ENCODE measurements around the gene RABEP2. TPM values are rescaled to one million over a fixed set of nuclear protein-coding genes. Genes with fewer than 3 reads are reported as not detected.
"Not testable (repeated sequence)": the region's sequence is repeated elsewhere in the genome, so short reads cannot be mapped to it uniquely, and the experiment has no call there.

RABEP2 gene
- total and polyA plus RNA-seq, 7 experiments from 2014 or later, result 4.4 to 30.3 (median 25.6) TPM

GRCh38 chr16:28946681-28947080 is 21.6 kb upstream of the RABEP2 start:
- CTCF ChIA-PET, result interaction anchor here (0.6 to 1.0 kb wide), 3 partner anchors 40 to 111 kb away, joined by 3 to 4 read pairs (median 3); no protein-coding TSS in a partner anchor
- peaks cover 0 to 6% (median 0%) of the 10 kb centered on the region in 5 donors for H3K27me3 Mint-ChIP-seq

DNA sequence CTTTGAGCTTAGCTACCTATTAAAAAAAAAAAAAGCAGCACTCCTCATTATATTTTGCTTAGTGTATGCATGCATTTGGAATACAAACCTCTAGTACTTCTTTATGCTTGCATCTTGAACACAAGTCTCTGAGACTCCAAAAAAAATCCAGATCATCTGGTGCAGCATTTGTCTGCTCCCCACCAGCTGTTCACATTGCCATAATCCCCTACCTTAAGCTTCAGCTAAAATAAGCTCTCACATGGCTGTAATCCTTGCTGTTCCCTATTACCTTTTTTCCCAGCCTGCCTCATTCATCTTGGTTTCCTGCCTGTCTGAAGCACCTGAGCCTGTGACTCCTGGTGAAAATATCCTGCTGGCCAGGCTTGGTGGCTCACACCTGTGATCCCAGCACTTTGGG is 18.2 kb upstream of the RABEP2 start:
- no peak for DNase-seq
- no peak overlapping the region for H3K27ac ChIP-seq (ENCODE audit: low read depth, low read length)
- no peaks in the 10 kb centered on the region for H3K27me3 ChIP-seq (ENCODE audit: control insufficient read depth in 2 of 2, insufficient read depth in 2 of 2, low read length in 2 of 2)
- H3K36me3 ChIP-seq (ENCODE audit: control insufficient read depth in 2 of 3, insufficient read depth in 3 of 3, low read length in 3 of 3), result no peaks in the 10 kb centered on the region
- CTCF ChIA-PET, result interaction anchor here (1.6 kb wide), 1 partner anchor 69 kb away, joined by 3 read pairs; no protein-coding TSS in a partner anchor
- intact Hi-C loops (cut with micrococcal nuclease), result no loop called here
- Mint-ChIP-seq H3K4me3 (no peak overlapping the region), H3K4me1 (peaks cover 7 to 19% (median 8%) of the 10 kb centered on the region in 7 donors), H3K27ac (no peak overlapping the region), H3K27me3 (peaks cover 0 to 10% (median 0%) of the 10 kb centered on the region in 5 donors), H3K9me3 (peaks cover 0 to 5% (median 0%) of the 10 kb centered on the region in 11 donors), H3K36me3 (no peaks in the 10 kb centered on the region)
- no peaks in the 10 kb centered on the region for H3K9me3 ChIP-seq (ENCODE audit: control insufficient read depth in 2 of 3, low read length in 3 of 3)
- POLR2A ChIA-PET, result interaction anchor here (1.1 to 1.5 kb wide), 2 partner anchors 16 to 105 kb away, joined by 4 to 5 read pairs; no protein-coding TSS in a partner anchor
- H3K4me1 ChIP-seq (ENCODE audit: control insufficient read depth in 2 of 2, insufficient read depth in 2 of 2, low read length in 2 of 2), result peaks cover 0 to 8% of the 10 kb centered on the region in 2 donors
- ATAC-seq, result no peak
- H3K4me3 ChIP-seq (ENCODE audit: low read length), result no peak overlapping the region

More at GRCh38 chr16:28946681-28947080, 21.6 kb upstream of the RABEP2 start:
- Histone ChIP-seq H3K27me3 (ENCODE audit: control insufficient read depth in 2 of 2, insufficient read depth in 2 of 2, low read length in 2 of 2) (no peaks in the 10 kb centered on the region), H3K36me3 (ENCODE audit: control insufficient read depth in 2 of 3, insufficient read depth in 3 of 3, low read length in 3 of 3) (peaks cover 0 to 6% (median 0%) of the 10 kb centered on the region in 3 experiments), H3K9me3 (ENCODE audit: control insufficient read depth in 2 of 3, low read length in 3 of 3) (no peaks in the 10 kb centered on the region), H3K4me3 (ENCODE audit: low read length) (no peak overlapping the region), H3K27ac (ENCODE audit: low read depth, low read length) (no peak overlapping the region), H3K4me1 (ENCODE audit: control insufficient read depth in 2 of 2, insufficient read depth in 2 of 2, low read length in 2 of 2) (peaks cover 2 to 14% of the 10 kb centered on the region in 2 donors)
- intact Hi-C loops (cut with micrococcal nuclease), result no loop called here
- H3K36me3 Mint-ChIP-seq, result peaks cover 0 to 4% (median 0%) of the 10 kb centered on the region in 5 donors
- POLR2A ChIA-PET, result interaction anchor here (0.6 kb wide), 1 partner anchor 28 kb away, joined by 3 read pairs; the partner anchor contains the start of gene SPNS1
- no peak overlapping the region for H3K27ac Mint-ChIP-seq
- H3K9me3 Mint-ChIP-seq, result peaks cover 0 to 2% (median 0%) of the 10 kb centered on the region in 11 donors
- no peak for DNase-seq
- no peak for ATAC-seq
- no peak overlapping the region for H3K4me3 Mint-ChIP-seq
- peaks cover 9 to 28% (median 18%) of the 10 kb centered on the region in 7 donors for H3K4me1 Mint-ChIP-seq

DNA sequence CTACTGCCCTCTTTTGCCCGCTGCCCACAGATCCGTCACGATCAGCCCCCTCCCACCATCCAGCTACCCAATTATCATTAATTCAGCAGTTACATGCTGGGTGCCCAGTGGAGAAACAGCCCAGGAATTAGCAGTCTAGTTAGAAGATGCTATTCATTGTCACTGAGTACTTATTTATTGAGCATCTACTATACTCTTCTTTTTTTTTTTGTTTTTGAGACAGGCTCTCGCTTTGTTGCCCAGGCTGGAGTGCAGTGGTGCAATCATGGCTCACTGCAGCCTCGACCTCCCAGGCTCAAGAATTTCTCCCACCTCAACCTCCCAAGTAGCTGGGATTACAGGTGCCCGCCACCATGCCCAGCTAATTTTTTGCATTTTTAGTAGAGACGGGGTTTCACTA is 14.8 kb upstream of the RABEP2 start:
- H3K4me3 Mint-ChIP-seq; intact Hi-C loops (cut with micrococcal nuclease); H3K4me3 ChIP-seq (ENCODE audit: low read length); H3K27ac Mint-ChIP-seq; ATAC-seq; H3K4me1 ChIP-seq (ENCODE audit: control insufficient read depth in 2 of 2, insufficient read depth in 2 of 2, low read length in 2 of 2); H3K27me3 ChIP-seq (ENCODE audit: control insufficient read depth in 2 of 2, insufficient read depth in 2 of 2, low read length in 2 of 2); H3K36me3 Mint-ChIP-seq; H3K9me3 ChIP-seq (ENCODE audit: control insufficient read depth in 2 of 3, low read length in 3 of 3); H3K36me3 ChIP-seq (ENCODE audit: control insufficient read depth in 2 of 3, insufficient read depth in 3 of 3, low read length in 3 of 3); H3K27ac ChIP-seq (ENCODE audit: low read depth, low read length); H3K27me3 Mint-ChIP-seq; H3K9me3 Mint-ChIP-seq; CTCF ChIA-PET; DNase-seq: not testable (repeated sequence)
- POLR2A ChIA-PET, result interaction anchor here (0.6 kb wide), 1 partner anchor 40 kb away, joined by 3 read pairs; no protein-coding TSS in a partner anchor
- peaks cover 10 to 23% (median 12%) of the 10 kb centered on the region in 7 donors for H3K4me1 Mint-ChIP-seq

DNA sequence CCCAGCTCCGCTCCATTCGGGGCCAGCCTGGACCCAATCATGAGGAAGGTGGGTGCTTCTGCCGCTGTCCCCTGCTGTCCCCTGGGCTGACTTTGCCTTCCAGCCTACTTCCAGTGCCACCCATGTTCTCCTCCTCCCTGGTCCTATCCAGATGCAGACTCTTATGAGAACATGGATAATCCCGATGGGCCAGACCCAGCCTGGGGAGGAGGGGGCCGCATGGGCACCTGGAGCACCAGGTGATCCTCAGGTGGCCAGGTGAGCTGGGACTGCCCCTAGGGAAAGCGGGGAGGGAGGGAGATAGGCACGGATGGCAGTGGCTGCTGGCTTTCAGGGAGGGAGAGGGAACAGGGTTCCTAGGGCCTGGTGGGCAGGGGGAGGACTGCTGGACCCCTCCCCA is 13.7 kb upstream of the RABEP2 start:
- H3K27me3 ChIP-seq (ENCODE audit: control insufficient read depth in 2 of 2, insufficient read depth in 2 of 2, low read length in 2 of 2), result no peaks in the 10 kb centered on the region
- H3K4me3 ChIP-seq (ENCODE audit: low read length), result no peak overlapping the region
- Mint-ChIP-seq H3K4me1 (peaks cover 12 to 23% (median 17%) of the 10 kb centered on the region in 7 donors), H3K27ac (no peak overlapping the region), H3K4me3 (no peak overlapping the region), H3K36me3 (peaks cover 0 to 2% (median 0%) of the 10 kb centered on the region in 5 donors), H3K9me3 (peaks cover 0 to 7% (median 0%) of the 10 kb centered on the region in 11 donors), H3K27me3 (peaks cover 0 to 4% (median 0%) of the 10 kb centered on the region in 5 donors)
- no peak for DNase-seq
- POLR2A ChIA-PET, result interaction anchor here (0.5 to 0.6 kb wide), 2 partner anchors 27 to 85 kb away, joined by 3 to 5 read pairs; no protein-coding TSS in a partner anchor
- H3K9me3 ChIP-seq (ENCODE audit: control insufficient read depth in 2 of 3, low read length in 3 of 3), result no peaks in the 10 kb centered on the region
- no peak for ATAC-seq
- intact Hi-C loops (cut with micrococcal nuclease), result no loop called here
- no peak overlapping the region for H3K27ac ChIP-seq (ENCODE audit: low read depth, low read length)
- H3K36me3 ChIP-seq (ENCODE audit: control insufficient read depth in 2 of 3, insufficient read depth in 3 of 3, low read length in 3 of 3), result no peaks in the 10 kb centered on the region
- CTCF ChIA-PET, result no interaction called here
- peaks cover 0 to 8% of the 10 kb centered on the region in 2 donors for H3K4me1 ChIP-seq (ENCODE audit: control insufficient read depth in 2 of 2, insufficient read depth in 2 of 2, low read length in 2 of 2)

GRCh38 chr16:28937222-28937876 is 12.3 kb upstream of the RABEP2 start:
- CTCF ChIA-PET, result interaction anchor here (0.6 to 1.1 kb wide), 2 partner anchors 8 to 58 kb away, joined by 3 read pairs; no protein-coding TSS in a partner anchor

GRCh38 chr16:28936784-28937155 is 11.7 kb upstream of the RABEP2 start:
- Mint-ChIP-seq H3K4me3 (peak overlapping the region; percentile 54 to 82 (median 78)), H3K4me1 (peaks cover 12 to 23% (median 19%) of the 10 kb centered on the region in 7 donors), H3K27ac (peak overlapping the region; percentile 17 to 87 (median 74)), H3K36me3 (peaks cover 0 to 2% (median 0%) of the 10 kb centered on the region in 5 donors), H3K27me3 (peaks cover 0 to 4% (median 0%) of the 10 kb centered on the region in 5 donors), H3K9me3 (peaks cover 0 to 7% (median 0%) of the 10 kb centered on the region in 11 donors)
- H3K27me3 ChIP-seq (ENCODE audit: control insufficient read depth in 2 of 2, insufficient read depth in 2 of 2, low read length in 2 of 2), result no peaks in the 10 kb centered on the region
- CTCF ChIA-PET, result interaction anchor here (0.6 to 1.7 kb wide), 3 partner anchors 8 to 62 kb away, joined by 3 to 9 read pairs (median 3); no protein-coding TSS in a partner anchor
- no peaks in the 10 kb centered on the region for H3K36me3 ChIP-seq (ENCODE audit: control insufficient read depth in 2 of 3, insufficient read depth in 3 of 3, low read length in 3 of 3)
- no peak overlapping the region for H3K27ac ChIP-seq (ENCODE audit: low read depth, low read length)
- peaks cover 0 to 8% of the 10 kb centered on the region in 2 donors for H3K4me1 ChIP-seq (ENCODE audit: control insufficient read depth in 2 of 2, insufficient read depth in 2 of 2, low read length in 2 of 2)
- ATAC-seq (no peak), DNase-seq (no peak)
- H3K9me3 ChIP-seq (ENCODE audit: control insufficient read depth in 2 of 3, low read length in 3 of 3), result no peaks in the 10 kb centered on the region
- POLR2A ChIA-PET, result interaction anchor here (0.6 to 2.7 kb wide), 6 partner anchors 10 to 114 kb away, joined by 3 to 14 read pairs (median 4); partner anchors contain the start of genes ATXN2L, NFATC2IP, RABEP2 and SH2B1
- peak overlapping the region; percentile 14 for H3K4me3 ChIP-seq (ENCODE audit: low read length)
- intact Hi-C loops (cut with micrococcal nuclease), result loop anchor here (1.0 kb wide), 2 partner anchors 11 to 35 kb away; partner anchors contain the start of gene RABEP2 (in 2 of the 2)

More at GRCh38 chr16:28937222-28937876, 12.3 kb upstream of the RABEP2 start:
- Mint-ChIP-seq H3K4me1 (peaks cover 12 to 23% (median 19%) of the 10 kb centered on the region in 7 donors), H3K27me3 (peaks cover 0 to 4% (median 0%) of the 10 kb centered on the region in 5 donors), H3K4me3 (peak overlapping the region in 3 of 10 donors; percentile 10 to 70 (median 25)), H3K36me3 (peaks cover 0 to 2% (median 0%) of the 10 kb centered on the region in 5 donors), H3K9me3 (peaks cover 0 to 7% (median 0%) of the 10 kb centered on the region in 11 donors), H3K27ac (peak overlapping the region in 1 of 9 donors; percentile 56)
- Histone ChIP-seq H3K36me3 (ENCODE audit: control insufficient read depth in 2 of 3, insufficient read depth in 3 of 3, low read length in 3 of 3) (no peaks in the 10 kb centered on the region), H3K27ac (ENCODE audit: low read depth, low read length) (no peak overlapping the region), H3K27me3 (ENCODE audit: control insufficient read depth in 2 of 2, insufficient read depth in 2 of 2, low read length in 2 of 2) (no peaks in the 10 kb centered on the region), H3K4me1 (ENCODE audit: control insufficient read depth in 2 of 2, insufficient read depth in 2 of 2, low read length in 2 of 2) (peaks cover 0 to 8% of the 10 kb centered on the region in 2 donors), H3K4me3 (ENCODE audit: low read length) (no peak overlapping the region), H3K9me3 (ENCODE audit: control insufficient read depth in 2 of 3, low read length in 3 of 3) (no peaks in the 10 kb centered on the region)
- POLR2A ChIA-PET, result interaction anchor here (0.9 to 1.1 kb wide), 2 partner anchors 12 to 74 kb away, joined by 3 to 4 read pairs; partner anchors contain the start of genes RABEP2 and SH2B1
- ATAC-seq (no peak), DNase-seq (no peak)
- intact Hi-C loops (cut with micrococcal nuclease), result no loop called here

All from naive thymus-derived CD4-positive, alpha-beta T cell (primary cell).